ENCODE measurements around the gene EEF2K. TPM values are rescaled to one million over a fixed set of nuclear protein-coding genes. Genes with fewer than 3 reads are reported as not detected.
A peak's percentile ranks its signal among the peaks of the same experiment; 100 is the strongest.

Gene EEF2K
- total and polyA plus RNA-seq, 2 of the 13 experiments (the other 11 are each of a cell fraction or from before 2014, with no cell fraction given) = 22.0 to 23.8 TPM

- TF ChIP-seq PITX1 (CRISPR knock-in tag; IDR thresholded peaks at IDR 0.05) (no peak; the same call in 1 of the 2 replicates), ARNT2 (CRISPR knock-in tag; IDR thresholded peaks at IDR 0.05; ENCODE audit: low read depth) (peak; percentile 98), ZNF230 (CRISPR knock-in tag; IDR thresholded peaks at IDR 0.05) (peak; percentile 95), CBFB (CRISPR knock-in tag; IDR thresholded peaks at IDR 0.05) (peak; percentile 61; the same call in 1 of the 2 replicates), PRDM10 (CRISPR knock-in tag; IDR thresholded peaks at IDR 0.05; ENCODE audit: low read depth) (peak; percentile 30; the same call in 1 of the 2 replicates), WIZ (CRISPR knock-in tag; IDR thresholded peaks at IDR 0.05) (peak; percentile 94; the same call in 1 of the 2 replicates), CERS6 (CRISPR knock-in tag; IDR thresholded peaks at IDR 0.05) (peak; percentile 89), HDAC6 (IDR thresholded peaks at IDR 0.05; ENCODE audit: low read depth, low read length) (no peak), ZNF33B (CRISPR knock-in tag; IDR thresholded peaks at IDR 0.05) (no peak), MAF1 (CRISPR knock-in tag; IDR thresholded peaks at IDR 0.05; ENCODE audit: borderline replicate concordance) (peak; percentile 86; the same call in 1 of the 2 replicates), FOXC1 (CRISPR knock-in tag; IDR thresholded peaks at IDR 0.05; ENCODE audit: borderline replicate concordance) (peak; percentile 93), CAMTA2 (CRISPR knock-in tag; IDR thresholded peaks at IDR 0.05; ENCODE audit: borderline replicate concordance) (peak; percentile 93), ZNF446 (CRISPR knock-in tag; IDR thresholded peaks at IDR 0.05) (peak; percentile 96), RARA (CRISPR knock-in tag; IDR thresholded peaks at IDR 0.05) (peak; percentile 50), HMGXB3 (CRISPR knock-in tag; IDR thresholded peaks at IDR 0.05; ENCODE audit: borderline replicate concordance) (no peak; the same call in 1 of the 2 replicates), RXRA (CRISPR knock-in tag; IDR thresholded peaks at IDR 0.05) (peak; percentile 86), ZSCAN9 (CRISPR knock-in tag; IDR thresholded peaks at IDR 0.05; ENCODE audit: borderline replicate concordance) (peak; percentile 12; the same call in 1 of the 2 replicates), XBP1 (CRISPR knock-in tag; IDR thresholded peaks at IDR 0.05) (no peak), ZNF644 (CRISPR knock-in tag; IDR thresholded peaks at IDR 0.05; ENCODE audit: low read depth) (no peak), SMARCC2 (IDR thresholded peaks at IDR 0.05) (no peak), POLR2A (IDR thresholded peaks at IDR 0.05; ENCODE audit: insufficient read depth in 1 of 2, low read depth in 2 of 2, low read length in 2 of 2) (peak in 1 of 2 experiments; percentile 75; a peak in 2 of 4 replicates), NR2F1 (CRISPR knock-in tag; IDR thresholded peaks at IDR 0.05) (no peak)
Measured at GRCh38 chr16:22190081-22190775, 15.8 kb upstream of the EEF2K start (continued).

Measured in HepG2 (cell line).